CD14-positive monocyte (primary cell): ENCODE results near the gene AP4S1. TPM values are rescaled to one million over a fixed set of nuclear protein-coding genes. Genes with fewer than 3 reads are reported as not detected.

ENCODE experiments used
- DNase-seq, 3 donors: peaks; one replicate each; pipeline ENCODE4 v3.0.0-alpha.2; 2011 to 2022
- H2AFZ ChIP-seq: 2 replicates; pipeline ENCODE4 v1.6.0; 2012; ENCODE audit warnings: mild to moderate bottlenecking, low read depth, low read length, inconsistent platforms; ENCODE audit not compliant: insufficient read depth, poor library complexity, severe bottlenecking
- H3K27ac ChIP-seq, 2 donors: 1 replicate in 1 of 2; 2 replicates in 1 of 2; pipeline ENCODE4 v1.5.1; 2012 to 2013; ENCODE audit warnings: low read length in 2 of 2, control low read depth in 1 of 2, inconsistent platforms in 1 of 2, low read depth in 1 of 2, mild to moderate bottlenecking in 1 of 2
- H3K27me3 ChIP-seq, 2 donors: one replicate each; pipeline versions ENCODE4 v1.6.0 to v1.6.1; 2011 to 2013; ENCODE audit warnings: low read length in 2 of 2; ENCODE audit not compliant: control insufficient read depth in 2 of 2, insufficient read depth in 2 of 2
- H3K36me3 ChIP-seq, 2 donors: replicated peaks in 1 of 2; 1 replicate in 1 of 2; 2 replicates in 1 of 2; pipeline versions ENCODE4 v1.5.1 to v1.6.1; 2012 to 2013; ENCODE audit warnings: low read length in 2 of 2, control low read depth in 1 of 2, inconsistent platforms in 1 of 2, mild to moderate bottlenecking in 1 of 2; ENCODE audit not compliant: insufficient read depth in 2 of 2, control insufficient read depth in 1 of 2
- H3K4me1 ChIP-seq, 2 donors: 1 replicate in 1 of 2; 2 replicates in 1 of 2; pipeline versions ENCODE4 v1.5.1 to v1.6.1; 2012 to 2013; ENCODE audit warnings: low read length in 2 of 2, control low read depth in 1 of 2, inconsistent platforms in 1 of 2, mild to moderate bottlenecking in 1 of 2, moderate library complexity in 1 of 2; ENCODE audit not compliant: insufficient read depth in 2 of 2, control insufficient read depth in 1 of 2
- H3K4me2 ChIP-seq: replicated peaks from 2 replicates; pipeline ENCODE3; 2012; ENCODE audit warnings: low read length, moderate library complexity, mild to moderate bottlenecking; ENCODE audit not compliant: poor library complexity, severe bottlenecking; ENCODE audit errors: extremely low read depth
- H3K4me3 ChIP-seq, 3 experiments: fragments of 200-600 bp in 1 of 3; sonication (generic) in 1 of 3; replicated peaks in 1 of 3; 1 replicate in 2 of 3; 2 replicates in 1 of 3; pipeline ENCODE4 v1.5.1; 2011 to 2013; ENCODE audit warnings: low read length in 3 of 3, mild to moderate bottlenecking in 3 of 3, control low read depth in 2 of 3, low read depth in 2 of 3, inconsistent platforms in 1 of 3, moderate library complexity in 1 of 3
- H3K79me2 ChIP-seq: 2 replicates; pipeline ENCODE4 v1.6.0; 2012; ENCODE audit warnings: mild to moderate bottlenecking, control low read depth, inconsistent platforms, low read length, moderate library complexity; ENCODE audit not compliant: insufficient read depth
- H3K9ac ChIP-seq: 2 replicates; pipeline ENCODE4 v1.6.0; 2017; ENCODE audit warnings: low read length, mild to moderate bottlenecking; ENCODE audit not compliant: insufficient read depth, poor library complexity, severe bottlenecking
- H3K9me3 ChIP-seq, 2 donors: replicated peaks in 1 of 2; 1 replicate in 1 of 2; 2 replicates in 1 of 2; pipeline versions ENCODE4 v1.5.1 to v1.6.1; 2012 to 2013; ENCODE audit warnings: low read length in 2 of 2, control low read depth in 1 of 2; ENCODE audit not compliant: control insufficient read depth in 1 of 2, insufficient read depth in 1 of 2
- H4K20me1 ChIP-seq: 2 replicates; pipeline ENCODE4 v1.6.0; 2012; ENCODE audit warnings: mild to moderate bottlenecking, low read length, control low read depth, moderate library complexity; ENCODE audit not compliant: insufficient read depth
- H3K27ac Mint-ChIP-seq, 7 donors: one replicate each; pipeline ENCODE4 v1.8.0; 2020; ENCODE audit warnings: mild to moderate bottlenecking in 7 of 7, mixed read lengths in 7 of 7, moderate library complexity in 6 of 7, inconsistent platforms in 2 of 7
- H3K27me3 Mint-ChIP-seq, 3 donors: one replicate each; pipeline ENCODE4 v1.8.0; 2021 to 2022; ENCODE audit warnings: low read depth in 3 of 3, mild to moderate bottlenecking in 3 of 3, mixed read lengths in 3 of 3, moderate library complexity in 3 of 3, inconsistent platforms in 1 of 3
- H3K36me3 Mint-ChIP-seq, 2 donors: one replicate each; pipeline ENCODE4 v1.8.0; 2020; ENCODE audit warnings: mixed read lengths in 2 of 2, inconsistent platforms in 1 of 2, mild to moderate bottlenecking in 1 of 2
- H3K4me1 Mint-ChIP-seq: one replicate; pipeline ENCODE4 v1.8.0; 2020; ENCODE audit warnings: mild to moderate bottlenecking, mixed read lengths
- H3K4me3 Mint-ChIP-seq, 2 donors: one replicate each; pipeline ENCODE4 v1.8.0; 2020; ENCODE audit warnings: mild to moderate bottlenecking in 2 of 2, mixed read lengths in 2 of 2, moderate library complexity in 1 of 2
- H3K9me3 Mint-ChIP-seq, 7 donors: one replicate each; pipeline ENCODE4 v1.8.0; 2020 to 2022; ENCODE audit warnings: mixed read lengths in 7 of 7, mild to moderate bottlenecking in 6 of 7, moderate library complexity in 6 of 7, inconsistent platforms in 2 of 7
- CTCF ChIP-seq: fragments of 200-600 bp; IDR thresholded peaks from one replicate; pipeline ENCODE4 v1.8.0; 2022; ENCODE audit warnings: antibody characterized with exemption, mild to moderate bottlenecking
- WGBS: methylation state at CpG from one replicate; pipeline ENCODE4 v1.1.5; 2013; ENCODE audit warnings: missing lambda C conversion rate; ENCODE audit not compliant: insufficient coverage; 5-methylcytosine and 5-hydroxymethylcytosine counted together
- intact Hi-C, 2 donors: fragments of 100-400 bp; cut with micrococcal nuclease; formaldehyde crosslinking; loops; one replicate each; pipeline versions ENCODE4 v1.15.0 to v1.15.1; 2023
- polyA plus RNA-seq, 3 donors: library from polyadenylated mRNA; depleted of rRNA in 1 of 3; unstranded in 2 of 3; stranded (reverse) in 1 of 3; fragments of 300-500 nt in 2 of 3; fragments of >200 nt in 1 of 3; fragmentation: Illumina TruSeq in 2 of 3; gene quantifications; 1 replicate in 2 of 3; 2 replicates in 1 of 3; pipeline ENCODE4 v1.2.3, GENCODE V29; 2012 to 2021

The AP4S1 gene
- polyA plus RNA-seq, 3 donors, result 1.7 to 5.1 (median 2.8) TPM

- H3K9ac ChIP-seq, result no peak overlapping the region
- intact Hi-C loops, result no loop called here
- TF ChIP-seq CTCF, result no peak
- Mint-ChIP-seq H3K9me3 (no peaks in the 10 kb centered on the region), H3K4me3 (no peak overlapping the region), H3K27me3 (peaks cover 0 to 1% (median 0%) of the 10 kb centered on the region in 3 donors), H3K4me1 (no peaks in the 10 kb centered on the region), H3K27ac (peak overlapping the region in 1 of 7 donors; percentile 12), H3K36me3 (peaks cover 68 to 85% of the 10 kb centered on the region in 2 donors)
- no peak for DNase-seq
- H4K20me1 ChIP-seq, result peaks cover 6% of the 10 kb centered on the region
- no peak overlapping the region for H3K4me3 ChIP-seq
- H3K4me2 ChIP-seq, result no peak overlapping the region
- H3K79me2 ChIP-seq, result no peaks in the 10 kb centered on the region
- H3K4me1 ChIP-seq, result no peaks in the 10 kb centered on the region
- no peak overlapping the region for H3K27ac ChIP-seq
- peaks cover 88 to 98% of the 10 kb centered on the region in 2 donors for H3K36me3 ChIP-seq
- no peaks in the 10 kb centered on the region for H3K9me3 ChIP-seq
- WGBS, result 52% methylated on average over 4 of the region's 8 CpGs
- H3K27me3 ChIP-seq, result no peaks in the 10 kb centered on the region
- H2AFZ ChIP-seq, result no peak overlapping the region
Observed at GRCh38 chr14:31122098-31122611, 96.7 kb downstream of the AP4S1 start.

- WGBS, result 83% methylated on average over 3 of the region's 4 CpGs
- Histone ChIP-seq H3K4me3 (no peak overlapping the region), H3K36me3 (peaks cover 88 to 98% of the 10 kb centered on the region in 2 donors), H3K4me2 (no peak overlapping the region), H3K9me3 (no peaks in the 10 kb centered on the region), H3K4me1 (no peaks in the 10 kb centered on the region), H3K27ac (no peak overlapping the region), H4K20me1 (peaks cover 6% of the 10 kb centered on the region), H2AFZ (no peak overlapping the region), H3K79me2 (no peaks in the 10 kb centered on the region), H3K27me3 (no peaks in the 10 kb centered on the region), H3K9ac (no peak overlapping the region)
- no peak for DNase-seq
- no peak for TF ChIP-seq CTCF
- no peak overlapping the region for H3K4me3 Mint-ChIP-seq
- H3K36me3 Mint-ChIP-seq, result peaks cover 68 to 85% of the 10 kb centered on the region in 2 donors
- no peaks in the 10 kb centered on the region for H3K4me1 Mint-ChIP-seq
- peaks cover 0 to 1% (median 0%) of the 10 kb centered on the region in 3 donors for H3K27me3 Mint-ChIP-seq
- intact Hi-C loops, result no loop called here
- no peaks in the 10 kb centered on the region for H3K9me3 Mint-ChIP-seq
- no peak overlapping the region for H3K27ac Mint-ChIP-seq
Observed at GRCh38 chr14:31122921-31123320, 97.5 kb downstream of the AP4S1 start.
